Activated T-helper 1 cell treated with Interleukin-2 at 50 U/mL for 16 hours (primary cell): ENCODE results near the gene CABLES2.

Experiments
- DNase-seq: peaks from one replicate; pipeline ENCODE4 v3.0.0-alpha.2; 2020; ENCODE audit warnings: low read depth

The CABLES2 gene

DNA sequence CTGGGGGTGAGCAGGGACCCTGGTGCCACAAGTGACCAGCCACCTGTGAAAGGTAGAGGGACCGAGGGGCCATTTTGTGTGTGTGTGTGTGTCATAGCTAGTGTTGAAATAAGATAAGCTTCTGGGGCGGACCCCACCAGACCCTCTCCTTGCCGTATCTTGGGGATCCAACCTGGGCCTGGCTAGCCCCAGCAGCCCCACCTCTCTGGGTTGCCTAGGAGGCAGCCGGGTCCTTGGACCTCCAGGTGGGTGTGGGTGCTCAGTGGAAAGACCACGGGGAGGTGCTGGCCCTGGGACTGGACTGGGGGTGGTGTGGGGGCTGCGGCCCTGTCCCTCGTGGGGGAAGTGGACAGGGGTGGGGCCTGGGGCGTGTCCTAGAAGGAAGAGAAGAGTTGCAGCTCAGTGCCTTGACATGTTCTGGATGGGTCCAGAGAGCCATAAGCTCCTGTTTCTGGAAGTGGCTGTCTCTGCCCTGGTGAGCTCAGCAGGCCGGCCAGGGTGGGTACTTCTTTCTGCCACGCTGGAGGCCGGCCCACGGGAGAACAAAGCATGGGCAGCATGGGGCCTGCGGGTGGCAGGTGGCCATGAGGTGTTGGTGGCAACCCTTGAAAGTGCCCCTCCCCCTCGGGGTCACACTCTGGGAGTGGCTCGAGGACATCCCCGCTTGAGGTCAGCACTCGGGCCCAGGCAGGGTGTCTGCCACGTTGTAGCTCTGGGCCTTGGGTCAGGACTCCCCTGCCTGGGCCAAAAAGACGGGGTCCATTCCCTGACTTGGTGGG is 11.8 kb upstream of the CABLES2 start:
- no peak for DNase-seq

- DNase-seq, result no peak
Observed at GRCh38 chr20:62417981-62418708, 11.1 kb upstream of the CABLES2 start.

DNA sequence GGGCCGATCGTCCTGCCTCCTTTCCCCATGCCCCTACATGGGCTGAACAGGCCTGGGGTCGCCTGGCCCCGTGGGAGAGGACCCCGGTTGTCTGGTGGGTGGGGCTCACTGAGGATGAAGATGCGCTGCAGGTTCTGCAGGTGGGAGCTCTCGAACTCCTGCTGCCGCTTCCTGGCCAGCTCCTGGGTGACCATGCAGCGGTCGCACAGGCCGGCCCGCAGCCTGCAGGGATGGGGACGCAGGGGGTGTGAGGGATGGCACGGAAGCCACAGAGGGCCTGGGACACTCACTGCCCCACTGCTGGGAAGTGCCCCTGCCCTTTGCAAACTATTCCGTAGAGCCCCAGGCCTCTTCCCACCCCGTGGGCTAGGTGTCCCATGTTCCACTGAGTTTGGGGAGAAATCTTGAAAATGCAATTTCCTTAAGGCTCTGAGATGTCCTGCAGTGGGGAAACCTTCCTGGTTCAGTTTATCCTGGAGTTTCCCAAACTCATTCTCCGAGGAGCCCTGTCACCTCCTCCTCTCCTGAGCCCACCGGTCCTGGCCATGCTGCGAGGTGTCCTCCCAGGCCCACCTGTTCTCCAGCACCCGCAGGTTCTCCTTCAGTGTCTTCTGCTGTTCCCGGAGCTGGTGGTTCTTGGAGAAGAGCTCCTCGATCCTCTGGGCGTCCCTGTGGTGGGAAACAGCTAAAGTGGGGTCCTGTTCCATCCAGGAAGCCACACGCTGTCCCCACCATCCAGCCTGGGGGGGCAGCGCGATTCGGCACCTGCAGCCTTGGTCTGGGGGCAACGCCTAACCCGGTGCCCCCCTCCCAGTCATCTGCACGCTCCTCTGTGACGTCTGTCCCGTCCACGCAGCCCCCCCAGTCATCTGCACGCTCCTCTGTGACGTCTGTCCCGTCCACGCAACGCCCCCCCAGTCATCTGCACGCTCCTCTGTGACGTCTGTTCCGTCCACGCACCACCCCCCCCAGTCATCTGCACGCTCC is 9.9 kb upstream of the CABLES2 start:
- no peak for DNase-seq

DNA sequence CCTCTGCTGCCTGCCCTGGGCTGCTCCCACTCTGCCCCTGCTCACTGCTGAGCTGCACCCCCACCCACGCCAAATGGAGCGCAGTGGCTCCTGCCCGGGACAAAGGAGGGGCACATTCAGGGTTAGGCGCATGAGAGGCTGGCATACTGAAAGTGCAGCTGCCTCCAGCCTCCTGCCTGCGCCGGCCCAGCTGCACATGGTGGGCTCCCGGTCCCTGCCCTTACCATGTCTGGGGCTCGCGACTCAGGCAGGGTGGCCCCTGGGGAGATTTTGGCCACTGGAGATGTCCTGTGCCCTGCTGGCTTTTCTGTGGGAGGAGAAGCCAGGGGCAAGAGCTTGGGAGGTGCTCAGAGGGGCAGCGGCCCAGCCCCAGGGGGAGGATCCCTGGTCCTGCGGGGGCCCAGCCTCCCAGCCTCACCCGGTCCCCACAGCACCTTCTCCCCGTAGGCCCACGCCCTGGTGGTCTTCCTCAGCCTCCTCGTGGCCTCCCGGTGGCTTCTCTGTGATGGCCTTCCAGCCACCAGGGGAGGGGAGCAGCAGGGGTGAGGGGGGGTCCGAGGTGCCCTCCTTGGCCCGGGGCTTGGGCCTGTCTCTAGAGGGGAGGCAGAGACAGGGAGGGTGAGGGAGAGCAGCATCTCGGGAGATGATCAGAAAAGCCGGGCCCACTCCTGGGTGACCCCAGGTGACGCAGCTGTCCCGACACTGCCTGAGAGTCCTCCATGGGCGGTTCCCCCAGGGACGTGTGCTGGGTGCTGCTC is 8.4 kb upstream of the CABLES2 start:
- no peak for DNase-seq

GRCh38 chr20:62413896-62414481 is 6.9 kb upstream of the CABLES2 start:
- no peak for DNase-seq

- no peak for DNase-seq
Observed at GRCh38 chr20:62413025-62413570, 6.0 kb upstream of the CABLES2 start.

DNA sequence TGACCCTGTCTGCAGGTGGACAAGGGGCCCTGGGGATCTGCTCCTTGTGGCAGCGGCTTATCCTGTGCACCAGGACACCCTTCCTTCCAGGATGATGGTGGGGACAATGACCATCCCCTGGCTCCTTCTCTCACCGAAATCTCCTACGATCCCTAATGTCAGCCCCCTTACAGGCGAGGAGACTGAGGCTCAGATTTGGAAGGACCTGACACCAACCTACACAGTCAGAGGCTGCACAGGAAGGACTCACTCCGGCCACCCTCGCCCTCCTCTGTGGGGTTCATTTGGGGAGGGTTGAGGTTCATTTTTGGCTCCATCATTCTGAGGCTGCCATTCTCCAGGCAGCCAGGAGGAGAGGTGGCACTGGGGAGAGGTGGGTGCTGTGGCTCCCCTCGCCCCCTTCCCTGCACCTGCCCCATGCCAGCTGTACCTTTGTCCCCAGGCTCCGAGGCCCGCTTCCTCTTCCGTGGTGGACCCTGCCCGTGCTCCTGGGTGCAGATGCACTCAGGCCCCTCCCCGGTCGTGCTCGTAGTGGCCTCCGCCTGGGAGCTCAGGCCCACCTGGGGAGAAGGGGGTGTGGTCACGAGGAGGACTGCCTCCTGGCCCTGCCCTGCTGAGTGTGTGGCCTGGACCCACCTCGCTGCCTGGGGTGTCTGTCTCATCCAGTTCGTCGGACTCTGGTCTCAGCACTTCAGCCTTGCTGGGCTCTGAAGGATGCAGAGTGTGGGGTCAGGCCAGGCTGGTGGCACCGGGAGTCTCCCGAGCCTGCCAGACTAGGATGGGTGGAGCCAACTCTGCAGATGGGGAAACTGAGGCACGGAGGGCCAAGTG is 5.3 kb upstream of the CABLES2 start:
- DNase-seq, result no peak

- no peak for DNase-seq
Observed at GRCh38 chr20:62411479-62412193, 4.6 kb upstream of the CABLES2 start.

DNA sequence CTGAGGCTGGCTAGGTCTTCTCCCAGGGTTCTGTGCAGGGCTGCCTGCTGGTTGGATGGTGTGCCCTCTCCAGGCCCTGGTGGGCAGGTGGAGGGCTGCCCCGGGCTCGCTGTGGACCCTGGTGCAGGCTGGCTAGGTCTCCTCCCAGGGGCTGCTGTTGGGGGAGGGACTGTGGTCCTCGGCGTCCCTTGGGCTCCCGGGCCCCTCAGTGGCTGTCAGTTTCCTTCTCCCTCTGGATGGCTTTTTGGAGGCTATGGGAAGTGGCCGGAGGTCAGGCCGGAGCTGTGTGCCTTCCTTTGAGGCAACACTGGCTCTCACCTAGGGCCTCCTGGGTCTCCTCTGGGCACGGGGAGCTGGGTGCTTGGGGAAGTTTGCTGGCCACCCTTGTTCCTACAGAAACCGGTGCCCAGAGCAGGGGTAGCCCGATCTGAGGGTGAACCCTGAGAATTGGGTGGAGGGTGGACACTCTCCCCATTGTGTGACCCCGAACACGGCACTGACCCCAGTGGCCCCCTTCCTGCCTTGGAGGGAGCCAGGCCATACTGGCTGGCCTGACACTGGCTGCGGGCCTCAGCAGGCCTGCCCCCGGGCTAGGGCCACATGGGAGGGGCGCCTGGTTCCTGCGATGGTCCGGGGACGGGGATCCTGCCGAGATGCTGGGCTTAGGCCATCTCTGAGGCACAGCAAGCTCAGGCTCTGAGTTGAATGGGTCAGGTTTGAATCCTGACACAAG is 3.8 kb upstream of the CABLES2 start:
- no peak for DNase-seq

- DNase-seq, result no peak
Observed at GRCh38 chr20:62409931-62410745, 3.1 kb upstream of the CABLES2 start.

DNA sequence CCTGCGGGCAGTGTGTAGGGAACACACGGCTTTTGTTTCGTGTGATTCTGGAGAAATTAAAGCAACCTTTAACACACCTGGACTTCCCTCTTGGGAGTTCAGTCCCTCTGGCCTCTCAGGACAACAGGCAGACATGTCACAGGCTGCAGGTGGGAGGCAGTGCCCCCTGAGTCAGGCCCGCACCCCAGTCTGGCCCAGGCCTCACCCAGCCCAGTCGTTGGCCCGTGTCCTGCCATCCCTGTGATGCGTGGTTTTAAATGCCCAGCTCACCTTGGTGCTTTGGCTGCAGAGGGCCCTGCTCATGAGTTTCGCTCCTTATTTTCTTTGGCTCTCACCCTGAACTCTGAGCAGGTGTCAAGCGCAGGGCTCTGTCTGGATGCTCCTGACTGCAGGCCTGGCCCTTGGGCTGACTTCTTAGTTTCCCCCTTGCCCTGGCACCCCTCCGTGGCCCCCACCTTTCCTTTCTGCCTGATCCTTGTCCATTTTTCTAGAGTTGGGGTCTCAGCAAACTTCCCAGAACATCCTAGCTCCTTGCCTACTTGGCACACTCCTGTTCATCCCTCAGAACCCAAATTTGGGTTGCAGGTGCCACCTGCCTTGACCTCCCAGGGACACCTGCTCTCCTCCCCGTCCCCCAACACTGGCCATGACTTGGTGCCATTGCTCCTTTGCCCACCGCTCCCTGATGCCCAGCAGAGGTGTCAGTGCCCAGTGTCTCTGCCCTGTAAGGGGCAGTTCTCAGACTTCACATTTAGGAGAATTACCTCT is 2.2 kb upstream of the CABLES2 start:
- no peak for DNase-seq

- DNase-seq, result no peak
Observed at GRCh38 chr20:62408640-62409039, 1.6 kb upstream of the CABLES2 start.

GRCh38 chr20:62408055-62408454 is 970 bp upstream of the CABLES2 start:
- DNase-seq, result no peak

DNA sequence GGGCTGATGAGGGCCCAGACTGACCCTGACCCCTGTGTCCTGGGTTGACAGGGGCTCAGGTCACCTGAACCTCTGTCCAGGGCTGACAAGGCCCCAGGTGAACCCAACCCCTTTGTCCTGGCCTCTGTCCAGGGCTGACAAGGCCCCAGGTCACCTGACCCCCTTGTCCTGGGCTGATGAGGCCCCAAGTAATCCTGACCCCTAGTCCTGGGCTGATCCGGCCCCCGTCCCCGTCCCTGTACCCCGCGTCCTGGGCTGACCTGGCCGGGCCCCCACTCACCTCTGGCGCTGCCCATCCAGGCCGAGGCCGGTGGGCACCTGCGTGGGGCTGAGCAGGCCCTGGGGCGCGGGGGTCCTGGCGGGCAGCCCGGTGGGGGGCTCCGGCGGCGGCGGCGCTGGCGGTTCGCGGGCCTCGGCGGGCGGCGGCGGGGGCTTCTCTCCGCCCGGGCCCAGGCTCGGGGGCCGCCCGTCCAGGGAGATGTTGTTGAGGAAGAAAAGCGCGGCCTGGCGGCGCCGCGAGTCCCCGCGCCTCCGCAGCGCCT is 379 bp downstream of the CABLES2 start:
- DNase-seq, result no peak

- DNase-seq, result no peak
Observed at GRCh38 chr20:62405981-62406513, 1.0 kb downstream of the CABLES2 start.
